Loucy (cell line): ENCODE data around the gene GJA9.

ENCODE experiments used
- EZH2phosphoT487 ChIP-seq: fragments of 200-600 bp; IDR thresholded peaks from 2 replicates; pipeline ENCODE4 v1.6.1; 2018; ENCODE audit warnings: antibody characterized with exemption, mild to moderate bottlenecking, moderate library complexity, borderline replicate concordance
- TF ChIP-seq, protein P1 (sequence below): fragments of 200-600 bp; sonication (generic); conservative IDR thresholded peaks from 2 replicates; pipeline ENCODE4 v1.5.1; 2014; ENCODE audit warnings: mild to moderate bottlenecking, antibody characterized with exemption, low read length

DNA sequence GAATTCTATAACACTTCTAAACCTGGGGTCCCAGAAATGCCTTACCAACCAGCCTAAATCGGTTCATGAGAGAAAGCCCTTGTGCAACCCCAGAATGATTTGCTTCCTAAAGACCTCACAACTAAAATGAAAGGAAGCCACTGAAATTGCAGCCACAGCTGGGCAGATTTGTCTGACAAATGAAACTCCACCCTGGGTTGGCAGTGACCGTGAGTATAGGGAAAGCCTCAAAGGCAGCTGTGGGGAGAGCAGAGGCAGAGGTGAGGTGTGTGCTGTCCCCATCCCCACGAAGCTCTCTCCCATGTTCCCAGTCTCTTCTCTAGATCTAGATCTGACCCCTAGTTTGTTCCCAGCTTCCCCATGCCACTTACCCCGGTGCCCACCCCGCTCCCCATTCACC is 37.2 kb upstream of the GJA9 start:
- TF ChIP-seq, protein P1, sequence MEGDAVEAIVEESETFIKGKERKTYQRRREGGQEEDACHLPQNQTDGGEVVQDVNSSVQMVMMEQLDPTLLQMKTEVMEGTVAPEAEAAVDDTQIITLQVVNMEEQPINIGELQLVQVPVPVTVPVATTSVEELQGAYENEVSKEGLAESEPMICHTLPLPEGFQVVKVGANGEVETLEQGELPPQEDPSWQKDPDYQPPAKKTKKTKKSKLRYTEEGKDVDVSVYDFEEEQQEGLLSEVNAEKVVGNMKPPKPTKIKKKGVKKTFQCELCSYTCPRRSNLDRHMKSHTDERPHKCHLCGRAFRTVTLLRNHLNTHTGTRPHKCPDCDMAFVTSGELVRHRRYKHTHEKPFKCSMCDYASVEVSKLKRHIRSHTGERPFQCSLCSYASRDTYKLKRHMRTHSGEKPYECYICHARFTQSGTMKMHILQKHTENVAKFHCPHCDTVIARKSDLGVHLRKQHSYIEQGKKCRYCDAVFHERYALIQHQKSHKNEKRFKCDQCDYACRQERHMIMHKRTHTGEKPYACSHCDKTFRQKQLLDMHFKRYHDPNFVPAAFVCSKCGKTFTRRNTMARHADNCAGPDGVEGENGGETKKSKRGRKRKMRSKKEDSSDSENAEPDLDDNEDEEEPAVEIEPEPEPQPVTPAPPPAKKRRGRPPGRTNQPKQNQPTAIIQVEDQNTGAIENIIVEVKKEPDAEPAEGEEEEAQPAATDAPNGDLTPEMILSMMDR: no peak
- TF ChIP-seq EZH2phosphoT487: no peak
